Measurements from ENCODE around the gene CCDC201.
"Not testable (repeated sequence)": the region's sequence is repeated elsewhere in the genome, so short reads cannot be mapped to it uniquely, and the experiment has no call there.

GRCh38 chr7:45817913-45818312 lies 55.0 kb downstream of the CCDC201 start:
- TF ChIP-seq CTCF, POLR2A (IDR thresholded peaks at IDR 0.05): not testable (repeated sequence)

All from lower leg skin (tissue), 3 donors.